Measurements from ENCODE around the gene BRSK2.

DNA sequence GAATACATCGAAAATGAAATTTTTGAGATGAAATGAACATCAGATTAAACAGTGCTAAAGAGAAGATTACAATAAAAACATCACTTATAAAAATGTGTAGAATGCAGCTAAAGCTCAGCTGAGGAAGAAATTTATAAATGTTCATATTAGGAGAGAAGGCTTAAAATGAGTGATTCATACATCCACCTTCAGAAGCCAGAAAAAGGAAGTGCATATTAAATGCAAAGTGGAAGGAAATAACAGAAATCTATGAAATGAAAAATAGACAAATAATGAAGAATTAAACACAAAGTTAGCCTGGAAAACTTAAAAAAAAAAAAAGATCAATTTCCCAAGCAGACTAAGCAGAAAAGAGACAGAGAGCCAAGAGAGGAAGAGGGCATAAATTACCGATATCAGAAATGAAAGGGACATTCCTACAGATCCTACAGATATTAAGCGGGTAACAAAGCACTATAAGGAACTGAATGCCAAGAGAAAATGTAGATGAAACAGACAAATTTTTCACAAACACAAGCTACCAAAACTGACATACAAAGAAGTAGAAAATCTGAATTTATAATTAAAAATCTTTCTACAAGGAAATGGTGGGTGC, 104.0 kb downstream of the BRSK2 start:
- TF ChIP-seq YY1 (IDR thresholded peaks at IDR 0.05; ENCODE audit: insufficient read depth, insufficient read length) (no peak), ZNF274 (IDR thresholded peaks at IDR 0.05; ENCODE audit: low read depth, low read length) (no peak), SUZ12 (IDR thresholded peaks at IDR 0.05; ENCODE audit: extremely low read depth, insufficient read depth, insufficient read length) (no peak)
